Activated CD8-positive, alpha-beta memory T cell treated with anti-CD3 and anti-CD28 coated beads, Interleukin-2, amount 50 U/mL, for 48 hours (primary cell): Measurements from ENCODE around the gene BAG2.

ENCODE experiments used
- DNase-seq: peaks from one replicate; pipeline ENCODE4 v3.0.0-alpha.2; 2020

BAG2 gene

GRCh38 chr6:57172136-57173055 is at the start of gene BAG2:
Gene BAG2 (plus strand): TSS chr6:57172326. CDS start chr6:57172698, 372 bp downstream.
- DNase-seq = peak; percentile 93

- DNase-seq = no peak
Measured at GRCh38 chr6:57123111-57123510, 49.0 kb upstream of the BAG2 start.

- DNase-seq = no peak
Measured at GRCh38 chr6:57127763-57128162, 44.4 kb upstream of the BAG2 start.

- DNase-seq = no peak
Measured at GRCh38 chr6:57130661-57131177, 41.4 kb upstream of the BAG2 start.

- no peak for DNase-seq
Measured at GRCh38 chr6:57134954-57135353, 37.2 kb upstream of the BAG2 start.

- no peak for DNase-seq
Measured at GRCh38 chr6:57135885-57136284, 36.2 kb upstream of the BAG2 start.

GRCh38 chr6:57137350-57137749 is 34.8 kb upstream of the BAG2 start:
- no peak for DNase-seq

GRCh38 chr6:57138026-57138425 is 34.1 kb upstream of the BAG2 start:
- no peak for DNase-seq

- no peak for DNase-seq
Measured at GRCh38 chr6:57141451-57142177, 30.5 kb upstream of the BAG2 start.

GRCh38 chr6:57142178-57142525 is 30.0 kb upstream of the BAG2 start:
- DNase-seq = no peak

GRCh38 chr6:57143690-57144089 is 28.4 kb upstream of the BAG2 start:
- DNase-seq = no peak

GRCh38 chr6:57147401-57147800 is 24.7 kb upstream of the BAG2 start:
- no peak for DNase-seq

GRCh38 chr6:57147955-57148858 is 23.9 kb upstream of the BAG2 start:
- DNase-seq = no peak

GRCh38 chr6:57158658-57159057 is 13.5 kb upstream of the BAG2 start:
- no peak for DNase-seq

GRCh38 chr6:57159127-57159526 is 13.0 kb upstream of the BAG2 start:
- DNase-seq = no peak

- DNase-seq = no peak
Measured at GRCh38 chr6:57162028-57162427, 10.1 kb upstream of the BAG2 start.

GRCh38 chr6:57162516-57162915 is 9.6 kb upstream of the BAG2 start:
- DNase-seq = no peak

GRCh38 chr6:57163956-57164355 is 8.2 kb upstream of the BAG2 start:
- no peak for DNase-seq

- no peak for DNase-seq
Measured at GRCh38 chr6:57165080-57165479, 7.0 kb upstream of the BAG2 start.

GRCh38 chr6:57173056-57173885 is 1.1 kb downstream of the BAG2 start:
- peak; percentile 62 for DNase-seq

- no peak for DNase-seq
Measured at GRCh38 chr6:57173886-57174510, 1.9 kb downstream of the BAG2 start.
